A549 treated with AZD2906 at 1 μM for 4 hours (cell line): Measurements from ENCODE around the gene UNC80. TPM values are rescaled to one million over a fixed set of nuclear protein-coding genes. Genes with fewer than 3 reads are reported as not detected.

Experiments
- total RNA-seq: library from RNA; stranded (reverse); fragments of 200-300 nt; extraction: Qiagen RNA extraction; gene quantifications from 5 replicates; pipeline ENCODE4 v1.2.3, GENCODE V29; 2022

UNC80 gene
- not detected in 5 replicates for total RNA-seq

GRCh38 chr2:209771474-209772289, at the start of gene UNC80:
TSS of gene UNC80 (plus strand) at chr2:209771832. CDS start at chr2:209772073, 241 bp downstream.

GRCh38 chr2:210002158-210003157, 230.8 kb downstream of the UNC80 start, which contains the start of gene RPE:
TSS of gene RPE (plus strand) at chr2:210002638. CDS start at chr2:210002662, 24 bp downstream.

Other genes starting within 250 kb of the UNC80 start
- 54.1 to 81.2 TPM (median 60.0 TPM) in 5 replicates for gene RPE, start 230.8 kb downstream of the UNC80 start, total RNA-seq